A549 (cell line): Measurements from ENCODE around the gene GUCY2D.

Experiments used
- CEBPB ChIP-seq, 2 experiments: fragments of >200 bp in 1 of 2; sonication (Bioruptor Twin) in 1 of 2; formaldehyde crosslinking in 1 of 2; IDR thresholded peaks; 2 replicates each; pipeline ENCODE4 v1.6.1; 2012 to 2016
- EHMT2 ChIP-seq: fragments of 200-600 bp; sonication (generic); IDR thresholded peaks from 2 replicates; pipeline ENCODE4 v1.6.1; 2016; ENCODE audit warnings: antibody characterized with exemption, low read depth, mild to moderate bottlenecking, moderate library complexity
- EP300 ChIP-seq, 2 experiments: fragments of >200 bp; sonication (Bioruptor Twin); formaldehyde crosslinking; IDR thresholded peaks; 2 replicates in 1 of 2; 3 replicates in 1 of 2; pipeline ENCODE4 v1.6.1; 2016 to 2017
- JUNB ChIP-seq: fragments of >200 bp; sonication (Bioruptor Twin); formaldehyde crosslinking; IDR thresholded peaks from 2 replicates; pipeline ENCODE4 v1.6.1; 2016
- NR3C1 ChIP-seq: fragments of >200 bp; sonication (Bioruptor Twin); formaldehyde crosslinking; IDR thresholded peaks from 3 replicates; pipeline ENCODE4 v1.6.1; 2017
- PHF8 ChIP-seq: fragments of 200-600 bp; sonication (generic); IDR thresholded peaks from 2 replicates; pipeline ENCODE4 v1.6.1; 2016; ENCODE audit warnings: low read depth, mild to moderate bottlenecking, antibody characterized with exemption, moderate library complexity, borderline replicate concordance
- POLR2A ChIP-seq: IDR thresholded peaks from 2 replicates; pipeline ENCODE4 v1.6.1; 2012; ENCODE audit warnings: mild to moderate bottlenecking, low read length
- RCOR1 ChIP-seq: fragments of 150-350 bp; IDR thresholded peaks from 2 replicates; pipeline ENCODE4 v1.6.1; 2014; ENCODE audit warnings: antibody characterized with exemption, low read length, low read depth
- ZSCAN20 ChIP-seq: fragments of 250-450 bp; sonication (Bioruptor Pico); IDR thresholded peaks from 2 replicates; pipeline ENCODE4 v1.8.0; 2022; ENCODE audit warnings: mild to moderate bottlenecking, moderate library complexity
- TF ChIP-seq, protein P1 (sequence below): fragments of >200 bp; sonication (Bioruptor Twin); formaldehyde crosslinking; IDR thresholded peaks from 3 replicates; pipeline ENCODE4 v1.5.1; 2016
- TF ChIP-seq, protein P2 (sequence below): IDR thresholded peaks from 2 replicates; pipeline ENCODE4 v1.6.1; 2012; ENCODE audit warnings: low read depth, borderline replicate concordance
- TF ChIP-seq, protein P3 (sequence below): fragments of 150-350 bp; IDR thresholded peaks from 2 replicates; pipeline ENCODE4 v1.6.1; 2014; ENCODE audit warnings: low read depth, mild to moderate bottlenecking, low read length

DNA sequence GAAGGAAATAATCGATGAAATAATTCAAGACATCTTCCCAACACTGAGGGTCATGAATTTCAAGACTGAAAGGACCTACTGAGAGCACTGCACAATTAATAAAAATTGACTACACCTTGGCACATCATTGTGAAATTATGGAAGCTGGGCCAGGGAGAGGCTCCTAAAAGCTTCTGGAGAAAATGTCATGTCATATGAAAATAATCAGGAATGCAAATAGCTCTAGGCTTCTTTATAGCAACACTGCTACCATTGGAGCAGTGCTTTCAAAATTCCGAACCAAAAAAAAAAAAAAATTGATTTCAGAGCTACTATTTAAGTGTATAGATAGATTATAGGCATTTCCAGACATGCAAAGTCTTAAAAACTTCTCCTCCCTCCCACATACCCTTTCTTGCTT lies 30.0 kb downstream of the GUCY2D start:
- no peak for TF ChIP-seq PHF8
- TF ChIP-seq EP300 (IDR thresholded peaks at IDR 0.05): no peak
- TF ChIP-seq, protein P1, sequence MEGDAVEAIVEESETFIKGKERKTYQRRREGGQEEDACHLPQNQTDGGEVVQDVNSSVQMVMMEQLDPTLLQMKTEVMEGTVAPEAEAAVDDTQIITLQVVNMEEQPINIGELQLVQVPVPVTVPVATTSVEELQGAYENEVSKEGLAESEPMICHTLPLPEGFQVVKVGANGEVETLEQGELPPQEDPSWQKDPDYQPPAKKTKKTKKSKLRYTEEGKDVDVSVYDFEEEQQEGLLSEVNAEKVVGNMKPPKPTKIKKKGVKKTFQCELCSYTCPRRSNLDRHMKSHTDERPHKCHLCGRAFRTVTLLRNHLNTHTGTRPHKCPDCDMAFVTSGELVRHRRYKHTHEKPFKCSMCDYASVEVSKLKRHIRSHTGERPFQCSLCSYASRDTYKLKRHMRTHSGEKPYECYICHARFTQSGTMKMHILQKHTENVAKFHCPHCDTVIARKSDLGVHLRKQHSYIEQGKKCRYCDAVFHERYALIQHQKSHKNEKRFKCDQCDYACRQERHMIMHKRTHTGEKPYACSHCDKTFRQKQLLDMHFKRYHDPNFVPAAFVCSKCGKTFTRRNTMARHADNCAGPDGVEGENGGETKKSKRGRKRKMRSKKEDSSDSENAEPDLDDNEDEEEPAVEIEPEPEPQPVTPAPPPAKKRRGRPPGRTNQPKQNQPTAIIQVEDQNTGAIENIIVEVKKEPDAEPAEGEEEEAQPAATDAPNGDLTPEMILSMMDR: no peak
- TF ChIP-seq, protein P2, sequence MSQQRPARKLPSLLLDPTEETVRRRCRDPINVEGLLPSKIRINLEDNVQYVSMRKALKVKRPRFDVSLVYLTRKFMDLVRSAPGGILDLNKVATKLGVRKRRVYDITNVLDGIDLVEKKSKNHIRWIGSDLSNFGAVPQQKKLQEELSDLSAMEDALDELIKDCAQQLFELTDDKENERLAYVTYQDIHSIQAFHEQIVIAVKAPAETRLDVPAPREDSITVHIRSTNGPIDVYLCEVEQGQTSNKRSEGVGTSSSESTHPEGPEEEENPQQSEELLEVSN: no peak
- TF ChIP-seq EHMT2: no peak
- no peak for TF ChIP-seq RCOR1
- no peak for TF ChIP-seq CEBPB (IDR thresholded peaks at IDR 0.05)
- no peak for TF ChIP-seq JUNB
- no peak for TF ChIP-seq POLR2A
- TF ChIP-seq ZSCAN20: no peak
- TF ChIP-seq, protein P3, sequence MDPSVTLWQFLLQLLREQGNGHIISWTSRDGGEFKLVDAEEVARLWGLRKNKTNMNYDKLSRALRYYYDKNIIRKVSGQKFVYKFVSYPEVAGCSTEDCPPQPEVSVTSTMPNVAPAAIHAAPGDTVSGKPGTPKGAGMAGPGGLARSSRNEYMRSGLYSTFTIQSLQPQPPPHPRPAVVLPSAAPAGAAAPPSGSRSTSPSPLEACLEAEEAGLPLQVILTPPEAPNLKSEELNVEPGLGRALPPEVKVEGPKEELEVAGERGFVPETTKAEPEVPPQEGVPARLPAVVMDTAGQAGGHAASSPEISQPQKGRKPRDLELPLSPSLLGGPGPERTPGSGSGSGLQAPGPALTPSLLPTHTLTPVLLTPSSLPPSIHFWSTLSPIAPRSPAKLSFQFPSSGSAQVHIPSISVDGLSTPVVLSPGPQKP: no peak
- TF ChIP-seq NR3C1: no peak
